Measurements from ENCODE around the gene NFE2L2.
"Not testable (repeated sequence)": the region's sequence is repeated elsewhere in the genome, so short reads cannot be mapped to it uniquely, and the experiment has no call there.

NFE2L2 gene

GRCh38 chr2:177188482-177189469, 75.8 kb downstream of the NFE2L2 start:
- H3K27me3 ChIP-seq (ENCODE audit: low read depth, low read length), result no peaks in the 10 kb centered on the region
- no peak for TF ChIP-seq EZH2phosphoT487 (IDR thresholded peaks at IDR 0.05; ENCODE audit: low read depth)
- no peaks in the 10 kb centered on the region for H3K9me3 ChIP-seq (ENCODE audit: insufficient read depth, low read length)
- no peak overlapping the region for H3K9ac ChIP-seq (ENCODE audit: low read length)
- H3K4me2 ChIP-seq (ENCODE audit: low read length), result no peak overlapping the region
- H3K36me3 ChIP-seq (replicated peaks; ENCODE audit: low read depth, low read length), result no peaks in the 10 kb centered on the region
- no peak overlapping the region for H3K4me3 ChIP-seq (ENCODE audit: low read length)
- H3K27ac ChIP-seq (ENCODE audit: low read length), result no peak overlapping the region
- no peaks in the 10 kb centered on the region for H3K79me2 ChIP-seq (ENCODE audit: low read length)
- no peak overlapping the region for H2AFZ ChIP-seq (ENCODE audit: low read depth, low read length)
- peaks cover 5% of the 10 kb centered on the region; the same call in 1 of the 2 replicates for H3K4me1 ChIP-seq (ENCODE audit: low read length)
- no peaks in the 10 kb centered on the region for H4K20me1 ChIP-seq (ENCODE audit: insufficient read depth, low read length)

DNA sequence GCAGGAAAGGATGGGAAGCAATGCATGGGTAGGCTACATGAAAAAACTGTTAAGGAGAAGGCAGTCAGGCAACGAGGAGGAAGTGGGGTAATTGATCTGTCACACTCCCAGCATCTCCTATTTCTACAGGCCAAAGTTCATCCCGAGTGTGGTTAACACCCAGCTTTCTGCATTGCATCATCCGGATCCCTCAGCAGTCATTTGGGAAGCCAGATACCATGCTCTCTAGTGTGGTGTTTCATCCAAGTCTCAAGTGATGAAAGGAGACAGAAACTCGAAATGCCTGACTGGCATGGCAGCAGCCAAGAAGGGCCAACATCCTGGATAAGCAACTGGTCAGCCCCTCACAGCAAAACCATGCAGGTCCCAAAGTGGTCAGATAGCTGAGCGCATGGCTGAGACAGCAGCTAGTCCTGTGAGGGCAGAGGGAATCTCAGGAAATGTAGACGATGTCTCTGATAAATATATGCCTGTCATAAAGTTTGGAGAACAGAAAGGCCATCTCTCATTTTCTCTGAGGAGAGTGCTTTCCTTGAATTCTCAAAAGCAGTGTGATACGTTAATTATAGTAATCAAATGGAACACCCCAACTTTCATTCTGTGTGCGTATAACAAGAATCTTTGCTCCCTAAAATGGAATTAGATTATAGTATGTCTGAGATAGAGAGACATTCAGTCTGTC, 76.8 kb downstream of the NFE2L2 start:
- Histone ChIP-seq H3K4me3 (ENCODE audit: low read length) (no peak overlapping the region), H2AFZ (ENCODE audit: low read depth, low read length) (no peak overlapping the region; the same call in 1 of the 2 replicates), H3K4me1 (ENCODE audit: low read length) (0 out of 2 replicates have a peak, but pooled peaks cover under 1% of the 10 kb centered on the region), H3K79me2 (ENCODE audit: low read length) (no peaks in the 10 kb centered on the region), H3K4me2 (ENCODE audit: low read length) (no peak overlapping the region), H3K9me3 (ENCODE audit: insufficient read depth, low read length) (no peaks in the 10 kb centered on the region), H3K27ac (ENCODE audit: low read length) (no peak overlapping the region), H4K20me1 (ENCODE audit: insufficient read depth, low read length) (no peaks in the 10 kb centered on the region), H3K9ac (ENCODE audit: low read length) (no peak overlapping the region), H3K27me3 (ENCODE audit: low read depth, low read length) (no peaks in the 10 kb centered on the region), H3K36me3 (replicated peaks; ENCODE audit: low read depth, low read length) (no peaks in the 10 kb centered on the region)
- no peak for TF ChIP-seq EZH2phosphoT487 (IDR thresholded peaks at IDR 0.05; ENCODE audit: low read depth)
- TF ChIP-seq CTCF (IDR thresholded peaks at IDR 0.05; ENCODE audit: low read depth, low read length), result no peak

- not testable (repeated sequence) for H3K36me3 ChIP-seq (replicated peaks; ENCODE audit: low read depth, low read length); H3K4me2 ChIP-seq (ENCODE audit: low read length); H3K4me1 ChIP-seq (ENCODE audit: low read length); H3K9me3 ChIP-seq (ENCODE audit: insufficient read depth, low read length); H3K4me3 ChIP-seq (ENCODE audit: low read length); H3K9ac ChIP-seq (ENCODE audit: low read length); H3K79me2 ChIP-seq (ENCODE audit: low read length); H2AFZ ChIP-seq (ENCODE audit: low read depth, low read length); H3K27ac ChIP-seq (ENCODE audit: low read length); H4K20me1 ChIP-seq (ENCODE audit: insufficient read depth, low read length); H3K27me3 ChIP-seq (ENCODE audit: low read depth, low read length)
Observed at GRCh38 chr2:177186038-177186437, 78.5 kb downstream of the NFE2L2 start.

DNA sequence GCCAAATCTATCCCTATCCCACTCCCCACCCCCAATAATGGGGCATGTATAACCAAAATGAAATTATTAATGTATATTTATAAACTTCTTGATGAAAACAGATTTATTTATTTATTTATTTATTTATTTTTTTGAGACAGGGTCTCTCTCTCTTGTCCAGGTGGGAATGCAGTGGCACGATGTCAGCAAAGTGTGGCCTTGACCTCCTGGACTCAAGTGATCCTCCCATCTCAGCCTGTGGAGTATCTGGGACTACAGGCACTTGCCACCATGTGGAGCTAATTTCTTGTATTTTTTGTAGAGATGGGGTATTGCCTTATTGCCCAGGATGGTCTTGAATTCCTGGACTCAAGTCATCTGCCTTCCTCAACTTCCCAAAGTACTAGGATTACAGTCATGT, 79.9 kb downstream of the NFE2L2 start:
- Histone ChIP-seq H3K9ac (ENCODE audit: low read length) (no peak overlapping the region), H3K79me2 (ENCODE audit: low read length) (no peaks in the 10 kb centered on the region), H3K27me3 (ENCODE audit: low read depth, low read length) (no peaks in the 10 kb centered on the region), H3K4me2 (ENCODE audit: low read length) (no peak overlapping the region), H3K9me3 (ENCODE audit: insufficient read depth, low read length) (no peaks in the 10 kb centered on the region), H3K4me1 (ENCODE audit: low read length) (peaks cover 7% of the 10 kb centered on the region), H4K20me1 (ENCODE audit: insufficient read depth, low read length) (no peaks in the 10 kb centered on the region), H3K27ac (ENCODE audit: low read length) (no peak overlapping the region), H3K36me3 (replicated peaks; ENCODE audit: low read depth, low read length) (no peaks in the 10 kb centered on the region), H2AFZ (ENCODE audit: low read depth, low read length) (no peak overlapping the region), H3K4me3 (ENCODE audit: low read length) (no peak overlapping the region)
- no peak for TF ChIP-seq EZH2phosphoT487 (IDR thresholded peaks at IDR 0.05; ENCODE audit: low read depth)
- no peak for TF ChIP-seq CTCF (IDR thresholded peaks at IDR 0.05; ENCODE audit: low read depth, low read length)

DNA sequence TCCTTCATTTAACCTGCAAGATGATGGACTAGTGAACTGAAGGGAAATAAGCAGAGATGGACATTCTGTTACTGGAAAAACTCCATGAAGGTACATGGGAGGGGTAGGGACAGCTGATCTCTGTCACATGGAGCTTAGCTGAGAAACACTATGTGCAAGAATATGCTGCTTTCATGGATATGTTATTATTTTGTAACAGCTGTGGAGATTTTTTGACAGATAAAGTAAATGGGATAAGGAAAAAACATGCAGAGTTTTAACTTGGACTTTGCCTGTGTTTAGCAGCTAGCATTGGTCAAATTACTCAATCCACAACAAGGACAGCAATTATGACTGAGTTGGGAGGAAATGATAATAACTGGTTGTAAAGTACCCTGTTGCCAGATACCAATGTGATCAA, 80.7 kb downstream of the NFE2L2 start:
- no peak for TF ChIP-seq CTCF (IDR thresholded peaks at IDR 0.05; ENCODE audit: low read depth, low read length)
- TF ChIP-seq EZH2phosphoT487 (IDR thresholded peaks at IDR 0.05; ENCODE audit: low read depth), result no peak

More for the DNA sequence above, 80.7 kb downstream of the NFE2L2 start:
- Histone ChIP-seq H3K27ac (ENCODE audit: low read length) (no peak overlapping the region), H3K4me3 (ENCODE audit: low read length) (no peak overlapping the region), H3K9me3 (ENCODE audit: insufficient read depth, low read length) (no peaks in the 10 kb centered on the region), H3K27me3 (ENCODE audit: low read depth, low read length) (no peaks in the 10 kb centered on the region), H3K36me3 (replicated peaks; ENCODE audit: low read depth, low read length) (no peaks in the 10 kb centered on the region), H4K20me1 (ENCODE audit: insufficient read depth, low read length) (no peaks in the 10 kb centered on the region), H3K4me2 (ENCODE audit: low read length) (no peak overlapping the region), H3K4me1 (ENCODE audit: low read length) (peaks cover 7% of the 10 kb centered on the region), H3K79me2 (ENCODE audit: low read length) (no peaks in the 10 kb centered on the region), H2AFZ (ENCODE audit: low read depth, low read length) (no peak overlapping the region), H3K9ac (ENCODE audit: low read length) (no peak overlapping the region)
